HG02973 (cell line): ENCODE measurements around the gene SLC6A4.
"Not testable (repeated sequence)": the region's sequence is repeated elsewhere in the genome, so short reads cannot be mapped to it uniquely, and the experiment has no call there.

Experiments
- ATAC-seq: cut with Tn5 transposase; IDR thresholded peaks from one replicate; pipeline ENCODE4 v1.9.1; 2021; ENCODE audit warnings: moderate library complexity; ENCODE audit not compliant: unreplicated experiment

SLC6A4 gene

GRCh38 chr17:30239089-30239462 lies 3.6 kb upstream of the SLC6A4 start:
- no peak for ATAC-seq

GRCh38 chr17:30238387-30239088 lies 3.0 kb upstream of the SLC6A4 start:
- no peak for ATAC-seq

- ATAC-seq, result no peak
Observed at GRCh38 chr17:30238003-30238344, 2.5 kb upstream of the SLC6A4 start.

GRCh38 chr17:30237296-30238002 lies 2.0 kb upstream of the SLC6A4 start:
- ATAC-seq, result no peak

- no peak for ATAC-seq
Observed at GRCh38 chr17:30236766-30237165, 1.3 kb upstream of the SLC6A4 start.

- no peak for ATAC-seq
Observed at GRCh38 chr17:30236297-30236624, 764 bp upstream of the SLC6A4 start.

GRCh38 chr17:30234964-30235363 lies 533 bp downstream of the SLC6A4 start:
- no peak for ATAC-seq

GRCh38 chr17:30234296-30234695 lies 1.2 kb downstream of the SLC6A4 start:
- ATAC-seq, result no peak

GRCh38 chr17:30232824-30233427 lies 2.6 kb downstream of the SLC6A4 start:
- ATAC-seq, result no peak

GRCh38 chr17:30232015-30232823 lies 3.3 kb downstream of the SLC6A4 start:
- ATAC-seq, result no peak

- no peak for ATAC-seq
Observed at GRCh38 chr17:30230596-30231125, 4.8 kb downstream of the SLC6A4 start.

- ATAC-seq, result not testable (repeated sequence)
Observed at GRCh38 chr17:30230009-30230408, 5.5 kb downstream of the SLC6A4 start.

GRCh38 chr17:30229012-30229411 lies 6.5 kb downstream of the SLC6A4 start:
- ATAC-seq, result no peak

- ATAC-seq, result no peak
Observed at GRCh38 chr17:30228011-30228410, 7.5 kb downstream of the SLC6A4 start.

GRCh38 chr17:30226878-30227277 lies 8.6 kb downstream of the SLC6A4 start:
- no peak for ATAC-seq

- ATAC-seq, result no peak
Observed at GRCh38 chr17:30225919-30226553, 9.5 kb downstream of the SLC6A4 start.

GRCh38 chr17:30225112-30225511 lies 10.4 kb downstream of the SLC6A4 start:
- no peak for ATAC-seq

GRCh38 chr17:30224419-30224960 lies 11.0 kb downstream of the SLC6A4 start:
- ATAC-seq, result no peak

GRCh38 chr17:30222721-30223175 lies 12.7 kb downstream of the SLC6A4 start:
- ATAC-seq, result no peak

GRCh38 chr17:30222251-30222650 lies 13.2 kb downstream of the SLC6A4 start:
- no peak for ATAC-seq
